IMR-90 (cell line): ENCODE results near the gene SLC25A41. TPM values are rescaled to one million over a fixed set of nuclear protein-coding genes. Genes with fewer than 3 reads are reported as not detected.

ENCODE experiments used
- ATAC-seq: fragments of 200-7000 bp; cut with Tn5 transposase; 2 replicates; pipeline ENCODE4 v1.9.1; 2020; ENCODE audit warnings: low read depth, mild to moderate bottlenecking, moderate library complexity
- BruUV-seq: library from RNA; stranded (reverse); fragments of 400-500 nt; replicated peaks from 2 replicates; lab custom pipeline; 2021; lab: Mats Ljungman, UMichigan
- CTCF ChIA-PET: fragments of 300-600 bp; formaldehyde crosslinking; extraction: SDS; loops from one replicate; lab custom pipeline; 2021; ENCODE audit warnings: antibody characterized with exemption; lab: Yijun Ruan, JAX
- POLR2A ChIA-PET: fragments of 300-600 bp; sonication (Branson Sonifier 250); formaldehyde crosslinking; loops from one replicate; lab custom pipeline; 2022; ENCODE audit warnings: antibody characterized with exemption; ENCODE audit not compliant: unreplicated experiment; lab: Charles Lee
- DNase-seq: peaks from one replicate; pipeline ENCODE4 v3.0.0; 2013
- H2AFZ ChIP-seq: replicated peaks from 2 replicates; pipeline ENCODE3; 2013; ENCODE audit warnings: low read length, mild to moderate bottlenecking; ENCODE audit not compliant: poor library complexity
- H2AK5ac ChIP-seq: 2 replicates; pipeline ENCODE4 v1.6.1; 2013; ENCODE audit warnings: low read depth, low read length, inconsistent platforms
- H2AK9ac ChIP-seq: replicated peaks from 2 replicates; pipeline ENCODE3; 2013; ENCODE audit warnings: mild to moderate bottlenecking, low read depth, low read length, moderate library complexity; ENCODE audit not compliant: poor library complexity
- H2BK120ac ChIP-seq: 2 replicates; pipeline ENCODE4 v1.6.1; 2013; ENCODE audit warnings: low read depth, low read length, inconsistent platforms
- H2BK15ac ChIP-seq: 3 replicates; pipeline ENCODE4 v1.6.1; 2013; ENCODE audit warnings: low read depth, low read length, inconsistent platforms
- H2BK20ac ChIP-seq: 2 replicates; pipeline ENCODE4 v1.6.1; 2013; ENCODE audit warnings: low read depth, mild to moderate bottlenecking, inconsistent platforms, low read length, moderate library complexity
- H2BK5ac ChIP-seq: 2 replicates; pipeline ENCODE4 v1.6.1; 2013; ENCODE audit warnings: mild to moderate bottlenecking, low read depth, low read length, inconsistent platforms; ENCODE audit not compliant: poor library complexity, severe bottlenecking
- H3K14ac ChIP-seq: replicated peaks from 2 replicates; pipeline ENCODE4 v1.6.1; 2013; ENCODE audit warnings: low read depth, low read length, inconsistent platforms
- H3K18ac ChIP-seq: 2 replicates; pipeline ENCODE4 v1.6.1; 2013; ENCODE audit warnings: low read depth, low read length, control low read depth
- H3K23ac ChIP-seq: 2 replicates; pipeline ENCODE4 v1.6.1; 2013; ENCODE audit warnings: low read depth, low read length, inconsistent platforms
- H3K27ac ChIP-seq: 2 replicates; pipeline ENCODE4 v1.5.1; 2013; ENCODE audit warnings: mild to moderate bottlenecking, control low read depth, low read length; ENCODE audit not compliant: insufficient read depth
- H3K27me3 ChIP-seq: 2 replicates; pipeline ENCODE4 v1.6.1; 2013; ENCODE audit warnings: low read length; ENCODE audit not compliant: control insufficient read depth, insufficient read depth
- H3K36me3 ChIP-seq: 2 replicates; pipeline ENCODE4 v1.6.1; 2013; ENCODE audit warnings: low read length, mixed read lengths; ENCODE audit not compliant: control insufficient read depth, insufficient read depth
- H3K4ac ChIP-seq: 2 replicates; pipeline ENCODE4 v1.6.1; 2013; ENCODE audit warnings: low read depth, low read length, inconsistent platforms
- H3K4me1 ChIP-seq: 2 replicates; pipeline ENCODE4 v1.6.1; 2013; ENCODE audit warnings: low read length, mixed read lengths; ENCODE audit not compliant: control insufficient read depth, insufficient read depth
- H3K4me2 ChIP-seq: 2 replicates; pipeline ENCODE4 v1.6.1; 2013; ENCODE audit warnings: low read depth, mild to moderate bottlenecking, control low read depth, low read length, moderate library complexity
- H3K4me3 ChIP-seq: 2 replicates; pipeline ENCODE4 v1.5.1; 2013; ENCODE audit warnings: low read depth, mild to moderate bottlenecking, control low read depth, low read length, moderate library complexity; ENCODE audit not compliant: insufficient read depth
- H3K56ac ChIP-seq: 2 replicates; pipeline ENCODE4 v1.6.1; 2013; ENCODE audit warnings: low read length, inconsistent platforms; ENCODE audit not compliant: insufficient read depth; ENCODE audit errors: extremely low read depth
- H3K79me1 ChIP-seq, 2 experiments: 2 replicates each; pipeline ENCODE4 v1.6.1; 2013; ENCODE audit warnings: low read length in 2 of 2, inconsistent platforms in 1 of 2, low read depth in 1 of 2
- H3K9ac ChIP-seq: 2 replicates; pipeline ENCODE4 v1.6.1; 2013; ENCODE audit warnings: low read depth, low read length, control low read depth
- H3K9me1 ChIP-seq: 2 replicates; pipeline ENCODE4 v1.6.1; 2013; ENCODE audit warnings: low read length, inconsistent platforms; ENCODE audit not compliant: insufficient read depth
- H3K9me3 ChIP-seq: 2 replicates; pipeline ENCODE4 v1.6.1; 2013; ENCODE audit warnings: low read length; ENCODE audit not compliant: control insufficient read depth, insufficient read depth
- H4K20me1 ChIP-seq: 2 replicates; pipeline ENCODE4 v1.6.1; 2013; ENCODE audit warnings: low read length, inconsistent platforms; ENCODE audit not compliant: insufficient read depth
- H4K5ac ChIP-seq: 2 replicates; pipeline ENCODE4 v1.6.1; 2013; ENCODE audit warnings: mild to moderate bottlenecking, low read depth, low read length, control low read depth
- H4K8ac ChIP-seq, 2 experiments: 2 replicates each; pipeline ENCODE4 v1.6.1; 2013; ENCODE audit warnings: low read depth in 2 of 2, low read length in 2 of 2, control low read depth in 1 of 2, inconsistent platforms in 1 of 2
- H4K91ac ChIP-seq: 2 replicates; pipeline ENCODE4 v1.6.1; 2013; ENCODE audit warnings: low read depth, low read length, inconsistent platforms; ENCODE audit not compliant: insufficient read depth
- BHLHE40 ChIP-seq: fragments of 150-350 bp; IDR thresholded peaks from 2 replicates; pipeline ENCODE4 v1.6.1; 2016; ENCODE audit warnings: mild to moderate bottlenecking, low read depth, low read length
- CHD1 ChIP-seq: IDR thresholded peaks from 2 replicates; pipeline ENCODE4 v1.6.1; 2012; ENCODE audit warnings: low read depth, low read length, improper control_type of control experiment
- CTCF ChIP-seq: conservative IDR thresholded peaks from 2 replicates; pipeline ENCODE4 v1.5.1; 2012; ENCODE audit warnings: mild to moderate bottlenecking, low read depth, low read length, improper control_type of control experiment
- ELK1 ChIP-seq: fragments of 150-350 bp; IDR thresholded peaks from 2 replicates; pipeline ENCODE4 v1.6.1; 2016; ENCODE audit warnings: low read depth, mild to moderate bottlenecking, low read length, moderate library complexity, borderline replicate concordance
- FOS ChIP-seq: fragments of 150-350 bp; IDR thresholded peaks from 2 replicates; pipeline ENCODE4 v1.6.1; 2016; ENCODE audit warnings: low read depth, low read length
- MAFK ChIP-seq: IDR thresholded peaks from 2 replicates; pipeline ENCODE4 v1.6.1; 2012; ENCODE audit warnings: low read depth, low read length, improper control_type of control experiment
- MAZ ChIP-seq: IDR thresholded peaks from 2 replicates; pipeline ENCODE4 v1.6.1; 2012; ENCODE audit warnings: low read depth, mild to moderate bottlenecking, low read length, improper control_type of control experiment, moderate library complexity, borderline replicate concordance
- MXI1 ChIP-seq: IDR thresholded peaks from 2 replicates; pipeline ENCODE4 v1.6.1; 2012; ENCODE audit warnings: low read depth, mild to moderate bottlenecking, low read length, moderate library complexity, borderline replicate concordance
- NFE2L2 ChIP-seq: fragments of 150-350 bp; IDR thresholded peaks from 2 replicates; pipeline ENCODE4 v1.6.1; 2016; ENCODE audit warnings: low read depth, mild to moderate bottlenecking, low read length
- POLR2A ChIP-seq: IDR thresholded peaks from 2 replicates; pipeline ENCODE4 v1.6.1; 2012; ENCODE audit warnings: mild to moderate bottlenecking, low read depth, low read length
- RAD21 ChIP-seq: IDR thresholded peaks from 2 replicates; pipeline ENCODE4 v1.6.1; 2012; ENCODE audit warnings: low read length, improper control_type of control experiment
- RCOR1 ChIP-seq: IDR thresholded peaks from 2 replicates; pipeline ENCODE4 v1.6.1; 2012; ENCODE audit warnings: mild to moderate bottlenecking, low read length, improper control_type of control experiment; ENCODE audit not compliant: insufficient replicate concordance
- RFX5 ChIP-seq: IDR thresholded peaks from 2 replicates; pipeline ENCODE4 v1.8.0; 2012; ENCODE audit warnings: low read depth, mild to moderate bottlenecking, low read length, moderate library complexity
- SMC3 ChIP-seq: fragments of 150-350 bp; IDR thresholded peaks from 2 replicates; pipeline ENCODE4 v1.6.1; 2016; ENCODE audit warnings: low read depth, mild to moderate bottlenecking, antibody characterized with exemption, low read length, moderate library complexity
- USF2 ChIP-seq: fragments of 150-350 bp; IDR thresholded peaks from 2 replicates; pipeline ENCODE4 v1.6.1; 2017; ENCODE audit warnings: mild to moderate bottlenecking, antibody characterized with exemption, low read length, low read depth
- WGBS, 2 experiments: methylation state at CpG; one replicate each; pipeline versions ENCODE4 v1.1.5 to v1.1.7; 2013; ENCODE audit warnings: missing lambda C conversion rate in 2 of 2; ENCODE audit not compliant: insufficient read length in 1 of 2; ENCODE audit errors: extremely low coverage in 2 of 2; 5-methylcytosine and 5-hydroxymethylcytosine counted together
- dilution Hi-C: fragments of 300-500 bp; cut with HindIII; formaldehyde crosslinking; loops from one replicate; pipeline ENCODE4 v1.14.3; 2018; ENCODE audit warnings: low sequenced_read_pairs; ENCODE audit not compliant: unreplicated experiment
- in situ Hi-C: fragments of 300-500 bp; cut with MboI; formaldehyde crosslinking; loops from 3 replicates; pipeline ENCODE4 v1.14.3; 2019; ENCODE audit warnings: low sequenced_read_pairs, inconsistent platforms, mixed read lengths
- intact Hi-C: fragments of 100-400 bp; cut with micrococcal nuclease; formaldehyde crosslinking; loops from 2 replicates; pipeline ENCODE4 v1.10.0; 2022
- polyA plus RNA-seq, 3 experiments: library from polyadenylated mRNA; depleted of rRNA; stranded (reverse); fragments of >200 nt; gene quantifications; 2 replicates each; pipeline ENCODE4 v1.2.3, GENCODE V29; 2012; ENCODE audit warnings: low replicate concordance in 1 of 3
- total RNA-seq: library from RNA; depleted of rRNA; stranded (reverse); fragments of >200 nt; gene quantifications from 2 replicates; pipeline ENCODE4 v1.2.3, GENCODE V29; 2012

Gene SLC25A41
- total and polyA plus RNA-seq, 2 of the 4 experiments (the other 2 are of a cell fraction) = not detected

GRCh38 chr19:6409346-6409745 lies 24.2 kb downstream of the SLC25A41 start:
- Histone ChIP-seq H3K79me1 (no peaks in the 10 kb centered on the region), H3K23ac (no peak overlapping the region), H2BK5ac (no peak overlapping the region), H3K9me3 (no peaks in the 10 kb centered on the region), H4K20me1 (no peaks in the 10 kb centered on the region; the same call in 1 of the 2 replicates), H3K27ac (no peak overlapping the region), H4K91ac (no peak overlapping the region), H3K36me3 (peaks cover 13% of the 10 kb centered on the region), H3K27me3 (no peaks in the 10 kb centered on the region), H3K9me1 (no peaks in the 10 kb centered on the region; the same call in 1 of the 2 replicates), H3K4me2 (no peak overlapping the region), H3K14ac (no peak overlapping the region), H3K9ac (no peak overlapping the region), H2AFZ (no peak overlapping the region), H2BK120ac (no peak overlapping the region), H4K8ac (no peak overlapping the region), H3K56ac (no peak overlapping the region), H3K4me1 (no peaks in the 10 kb centered on the region), H3K18ac (no peak overlapping the region), H3K4ac (no peak overlapping the region), H4K5ac (no peak overlapping the region), H3K4me3 (no peak overlapping the region), H2BK20ac (no peak overlapping the region), H2AK5ac (no peak overlapping the region), H2BK15ac (no peak overlapping the region), H2AK9ac (no peak overlapping the region)
- in situ Hi-C loops (no loop called here), intact Hi-C loops (no loop called here), dilution Hi-C loops (no loop called here)
- no CpG with 5 or more reads among the region's 6 CpGs for WGBS, 2 experiments
- ChIA-PET CTCF (no interaction called here), POLR2A (no interaction called here)
- ATAC-seq (no peak), DNase-seq (no peak)
- BruUV-seq = no TSS peak
- TF ChIP-seq RAD21 (no peak), USF2 (no peak), ELK1 (no peak), MAZ (no peak), MXI1 (no peak), RCOR1 (no peak), CTCF (no peak), SMC3 (no peak), POLR2A (no peak), MAFK (no peak), CHD1 (no peak), RFX5 (no peak), NFE2L2 (no peak), BHLHE40 (no peak), FOS (no peak)
